Mesenchymal stem cell (in vitro differentiated cells and primary cell): ENCODE data around the gene HNF4A.
A peak's percentile ranks its signal among the peaks of the same experiment; 100 is the strongest.

ENCODE experiments used
- DNase-seq: peaks from one replicate; pipeline ENCODE4 v3.0.0-alpha.2; 2013
- H2AFZ ChIP-seq: one replicate; pipeline ENCODE4 v1.6.1; 2013; ENCODE audit warnings: low read depth, mild to moderate bottlenecking, control low read depth, inconsistent platforms, low read length, moderate library complexity
- H2AK5ac ChIP-seq: 2 replicates; pipeline ENCODE4 v1.6.1; 2013; ENCODE audit warnings: low read length, moderate library complexity, mild to moderate bottlenecking, inconsistent platforms; ENCODE audit not compliant: severe bottlenecking
- H2BK120ac ChIP-seq: one replicate; pipeline ENCODE4 v1.6.1; 2013; ENCODE audit warnings: low read depth, mild to moderate bottlenecking, inconsistent platforms, low read length, moderate library complexity
- H2BK12ac ChIP-seq, 2 experiments: one replicate each; pipeline ENCODE4 v1.6.1; 2013; ENCODE audit warnings: inconsistent platforms in 2 of 2, low read length in 2 of 2, mild to moderate bottlenecking in 2 of 2, moderate library complexity in 2 of 2, control low read depth in 1 of 2
- H2BK15ac ChIP-seq: one replicate; pipeline ENCODE4 v1.6.1; 2013; ENCODE audit warnings: mild to moderate bottlenecking, low read depth, inconsistent platforms; ENCODE audit not compliant: poor library complexity, severe bottlenecking
- H2BK5ac ChIP-seq: 2 replicates; pipeline ENCODE4 v1.6.1; 2013; ENCODE audit warnings: low read depth, mild to moderate bottlenecking, low read length, control low read depth, inconsistent platforms; ENCODE audit not compliant: poor library complexity, severe bottlenecking
- H3K14ac ChIP-seq, 2 experiments: one replicate each; pipeline ENCODE4 v1.6.1; 2013; ENCODE audit warnings: inconsistent platforms in 2 of 2, low read length in 2 of 2, control low read depth in 1 of 2, mild to moderate bottlenecking in 1 of 2, moderate library complexity in 1 of 2
- H3K18ac ChIP-seq, 2 experiments: one replicate each; pipeline ENCODE4 v1.6.1; 2013; ENCODE audit warnings: inconsistent platforms in 2 of 2, low read length in 2 of 2, control low read depth in 1 of 2, low read depth in 1 of 2, mild to moderate bottlenecking in 1 of 2
- H3K23ac ChIP-seq, 2 experiments: one replicate each; pipeline ENCODE4 v1.6.1; 2013; ENCODE audit warnings: inconsistent platforms in 2 of 2, low read length in 2 of 2, mild to moderate bottlenecking in 2 of 2, moderate library complexity in 2 of 2, control low read depth in 1 of 2
- H3K27ac ChIP-seq: 2 replicates; pipeline ENCODE4 v1.5.1; 2013; ENCODE audit warnings: mild to moderate bottlenecking, moderate library complexity, low read length, control low read depth, inconsistent platforms; ENCODE audit not compliant: poor library complexity, severe bottlenecking
- H3K27me3 ChIP-seq, 2 experiments: 2 replicates each; pipeline versions ENCODE4 v1.6.1 to v1.7.0; 2013; ENCODE audit warnings: low read length in 2 of 2, mild to moderate bottlenecking in 2 of 2, moderate library complexity in 2 of 2, control low read depth in 1 of 2, inconsistent platforms in 1 of 2; ENCODE audit not compliant: control insufficient read depth in 1 of 2, insufficient read depth in 1 of 2
- H3K36me3 ChIP-seq, 2 experiments: 2 replicates each; pipeline versions ENCODE4 v1.6.1 to v1.7.0; 2013; ENCODE audit warnings: low read length in 2 of 2, control low read depth in 1 of 2, inconsistent platforms in 1 of 2, low read depth in 1 of 2, mild to moderate bottlenecking in 1 of 2; ENCODE audit not compliant: insufficient read depth in 2 of 2, control insufficient read depth in 1 of 2
- H3K4ac ChIP-seq, 2 experiments: one replicate each; pipeline ENCODE4 v1.6.1; 2013; ENCODE audit warnings: inconsistent platforms in 2 of 2, low read length in 2 of 2, mild to moderate bottlenecking in 2 of 2, moderate library complexity in 2 of 2, control low read depth in 1 of 2, low read depth in 1 of 2
- H3K4me1 ChIP-seq: 2 replicates; pipeline ENCODE4 v1.6.1; 2013; ENCODE audit warnings: low read depth, low read length, control low read depth; ENCODE audit not compliant: control insufficient read depth, insufficient read depth
- H3K4me2 ChIP-seq: 2 replicates; pipeline ENCODE4 v1.6.1; 2013; ENCODE audit warnings: low read length, mild to moderate bottlenecking, inconsistent platforms; ENCODE audit not compliant: poor library complexity, severe bottlenecking
- H3K4me3 ChIP-seq, 2 experiments: 2 replicates each; pipeline versions ENCODE4 v1.5.1 to v1.7.0; 2013; ENCODE audit warnings: low read length in 2 of 2, mild to moderate bottlenecking in 2 of 2, control low read depth in 1 of 2, low read depth in 1 of 2; ENCODE audit not compliant: insufficient read depth in 1 of 2
- H3K79me1 ChIP-seq: replicated peaks from 2 replicates; pipeline ENCODE4 v1.6.1; 2013; ENCODE audit warnings: mild to moderate bottlenecking, control low read depth, low read length, inconsistent platforms; ENCODE audit not compliant: poor library complexity, severe bottlenecking
- H3K9ac ChIP-seq: 2 replicates; pipeline ENCODE4 v1.7.0; 2013; ENCODE audit warnings: mild to moderate bottlenecking, low read length, moderate library complexity
- H3K9me3 ChIP-seq: 2 replicates; pipeline ENCODE4 v1.7.0; 2013; ENCODE audit warnings: mild to moderate bottlenecking, low read length; ENCODE audit not compliant: control insufficient read depth
- H4K8ac ChIP-seq: one replicate; pipeline ENCODE4 v1.6.1; 2013; ENCODE audit warnings: inconsistent platforms, mild to moderate bottlenecking, low read length, moderate library complexity
- H4K91ac ChIP-seq: one replicate; pipeline ENCODE4 v1.6.1; 2013; ENCODE audit warnings: mild to moderate bottlenecking, low read length, inconsistent platforms
- WGBS: methylation state at CpG from one replicate; pipeline ENCODE4 v1.1.7; 2013; ENCODE audit warnings: mixed read lengths; 5-methylcytosine and 5-hydroxymethylcytosine counted together

Gene HNF4A

DNA sequence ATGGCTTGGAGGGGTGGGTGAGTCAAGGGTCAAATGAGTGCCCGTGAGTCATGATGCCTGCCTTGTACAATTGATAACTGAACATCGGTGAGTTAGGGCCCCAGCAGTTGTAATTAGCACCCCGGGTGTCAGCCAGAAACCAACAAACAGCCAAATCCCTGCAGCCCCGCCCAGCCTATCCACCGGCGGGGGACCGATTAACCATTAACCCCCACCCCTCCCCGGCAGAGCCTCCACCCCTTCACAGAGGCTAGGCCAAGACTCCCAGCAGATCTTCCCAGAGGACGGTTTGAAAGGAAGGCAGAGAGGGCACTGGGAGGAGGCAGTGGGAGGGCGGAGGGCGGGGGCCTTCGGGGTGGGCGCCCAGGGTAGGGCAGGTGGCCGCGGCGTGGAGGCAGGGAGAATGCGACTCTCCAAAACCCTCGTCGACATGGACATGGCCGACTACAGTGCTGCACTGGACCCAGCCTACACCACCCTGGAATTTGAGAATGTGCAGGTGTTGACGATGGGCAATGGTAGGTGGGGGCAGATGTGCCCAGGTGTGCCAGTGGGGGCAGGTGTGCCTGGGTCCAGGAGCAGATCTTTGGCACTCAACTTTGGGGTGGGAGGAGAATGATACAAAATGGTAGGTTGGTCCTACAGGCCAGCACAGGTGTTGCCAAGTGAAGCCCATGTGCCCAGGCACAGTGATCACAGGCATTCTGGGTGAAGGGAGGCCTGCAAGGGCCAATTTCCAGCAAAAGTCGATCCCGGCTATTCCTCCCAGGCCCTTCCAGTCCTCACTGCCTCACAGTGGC, 45.7 kb downstream of the HNF4A start:
- no peak overlapping the region for H2BK15ac ChIP-seq
- DNase-seq, result no peak
- 91% methylated on average over 17 of the region's 23 CpGs for WGBS
- no peak overlapping the region for H3K4me3 ChIP-seq
- peaks cover 24% of the 10 kb centered on the region for H3K4me1 ChIP-seq
- no peak overlapping the region for H3K4me2 ChIP-seq
- H3K27ac ChIP-seq, result no peak overlapping the region
- no peak overlapping the region for H3K4ac ChIP-seq
- no peak overlapping the region for H3K9ac ChIP-seq
- H4K8ac ChIP-seq, result no peak overlapping the region
- H2BK120ac ChIP-seq, result no peak overlapping the region
- no peaks in the 10 kb centered on the region for H3K79me1 ChIP-seq
- no peak overlapping the region for H3K14ac ChIP-seq
- H4K91ac ChIP-seq, result no peak overlapping the region
- peaks cover 31 to 85% of the 10 kb centered on the region in 2 experiments for H3K27me3 ChIP-seq
- no peak overlapping the region for H3K18ac ChIP-seq
- H2BK5ac ChIP-seq, result no peak overlapping the region
- H2AK5ac ChIP-seq, result no peak overlapping the region
- no peak overlapping the region for H2AFZ ChIP-seq
- no peaks in the 10 kb centered on the region for H3K36me3 ChIP-seq
- H3K9me3 ChIP-seq, result no peaks in the 10 kb centered on the region
- no peak overlapping the region for H2BK12ac ChIP-seq
- H3K23ac ChIP-seq, result no peak overlapping the region

- no peak overlapping the region for H3K23ac ChIP-seq
- H3K27me3 ChIP-seq, result peaks cover 27 to 85% of the 10 kb centered on the region in 2 experiments
- H3K27ac ChIP-seq, result no peak overlapping the region
- no peak overlapping the region for H2BK120ac ChIP-seq
- H3K9me3 ChIP-seq, result no peaks in the 10 kb centered on the region
- no peak overlapping the region for H2BK15ac ChIP-seq
- no peak overlapping the region for H3K4ac ChIP-seq
- H4K91ac ChIP-seq, result no peak overlapping the region
- no peak overlapping the region for H3K14ac ChIP-seq
- peaks cover 24% of the 10 kb centered on the region for H3K4me1 ChIP-seq
- H2BK12ac ChIP-seq, result no peak overlapping the region
- H2BK5ac ChIP-seq, result no peak overlapping the region
- 88% methylated on average over 17 of the region's 17 CpGs for WGBS
- H3K9ac ChIP-seq, result no peak overlapping the region
- no peak overlapping the region for H3K18ac ChIP-seq
- no peaks in the 10 kb centered on the region for H3K36me3 ChIP-seq
- H3K4me3 ChIP-seq, result no peak overlapping the region
- no peak overlapping the region for H2AK5ac ChIP-seq
- H3K79me1 ChIP-seq, result no peaks in the 10 kb centered on the region
- H2AFZ ChIP-seq, result no peak overlapping the region
- no peak for DNase-seq
- no peak overlapping the region for H4K8ac ChIP-seq
- no peak overlapping the region for H3K4me2 ChIP-seq
Observed at GRCh38 chr20:44401770-44402390, 46.4 kb downstream of the HNF4A start.

DNA sequence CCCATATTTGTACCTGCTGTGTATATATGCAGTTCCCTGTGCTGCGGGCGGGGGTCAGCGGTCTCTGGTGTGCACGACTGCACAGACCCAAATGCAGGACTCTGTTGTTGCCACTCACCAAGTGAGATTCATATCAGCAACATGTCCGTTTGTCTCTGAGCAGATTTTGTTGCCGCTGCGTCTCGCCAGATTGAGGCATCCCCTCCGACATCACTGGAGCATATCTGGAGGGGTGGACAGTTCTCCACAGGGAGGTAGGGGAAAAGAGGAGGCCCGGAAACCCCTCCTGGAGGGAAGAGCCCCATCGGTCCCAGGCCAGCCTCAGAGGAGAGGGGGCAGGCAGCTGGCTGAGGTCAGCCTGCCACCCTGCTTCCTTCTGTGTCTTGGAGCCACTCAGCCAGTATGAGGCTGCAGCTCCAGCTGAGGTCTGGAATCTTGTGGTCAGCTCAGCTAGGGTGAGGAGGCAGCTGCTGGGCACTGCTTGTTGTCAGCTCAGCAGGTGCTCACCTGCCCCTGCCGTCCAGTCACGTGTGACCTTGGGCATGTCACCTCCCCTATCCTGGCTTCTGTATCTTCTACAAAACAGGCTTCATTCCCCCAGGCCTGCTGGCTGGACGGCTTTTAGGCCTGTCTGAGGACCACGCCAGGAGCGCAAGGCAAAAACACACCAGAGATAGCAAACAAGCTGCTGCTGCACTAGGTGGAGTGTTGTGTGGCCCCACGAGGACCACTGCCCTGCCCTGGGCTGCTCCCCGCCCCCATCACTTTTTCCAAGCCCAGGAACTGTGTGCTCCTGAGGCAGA, 47.1 kb downstream of the HNF4A start:
- WGBS, result 73% methylated on average over 18 of the region's 18 CpGs
- no peak overlapping the region for H2BK5ac ChIP-seq
- no peak overlapping the region for H3K4ac ChIP-seq
- no peaks in the 10 kb centered on the region for H3K79me1 ChIP-seq
- H3K18ac ChIP-seq, result no peak overlapping the region
- no peak overlapping the region for H4K91ac ChIP-seq
- no peak for DNase-seq
- H3K23ac ChIP-seq, result no peak overlapping the region
- no peaks in the 10 kb centered on the region for H3K9me3 ChIP-seq
- no peaks in the 10 kb centered on the region for H3K36me3 ChIP-seq
- no peak overlapping the region for H2BK120ac ChIP-seq
- H2AK5ac ChIP-seq, result peak overlapping the region; percentile 29
- H3K27ac ChIP-seq, result no peak overlapping the region
- H3K27me3 ChIP-seq, result peaks cover 26 to 82% of the 10 kb centered on the region in 2 experiments
- H2AFZ ChIP-seq, result no peak overlapping the region
- no peak overlapping the region for H3K4me3 ChIP-seq
- no peak overlapping the region for H3K9ac ChIP-seq
- peak overlapping the region in 1 of 2 experiments; percentile 26 for H3K14ac ChIP-seq
- H4K8ac ChIP-seq, result no peak overlapping the region
- no peak overlapping the region for H2BK12ac ChIP-seq
- H3K4me1 ChIP-seq, result peaks cover 27% of the 10 kb centered on the region
- no peak overlapping the region for H2BK15ac ChIP-seq
- H3K4me2 ChIP-seq, result peak overlapping the region; percentile 47
